ENCODE results near the gene PGAP2. TPM values are rescaled to one million over a fixed set of nuclear protein-coding genes. Genes with fewer than 3 reads are reported as not detected.

Gene PGAP2
- total and polyA plus RNA-seq, 2 of the 13 experiments (the other 11 are each of a cell fraction or from before 2014, with no cell fraction given), result 21.5 to 47.8 TPM

DNA sequence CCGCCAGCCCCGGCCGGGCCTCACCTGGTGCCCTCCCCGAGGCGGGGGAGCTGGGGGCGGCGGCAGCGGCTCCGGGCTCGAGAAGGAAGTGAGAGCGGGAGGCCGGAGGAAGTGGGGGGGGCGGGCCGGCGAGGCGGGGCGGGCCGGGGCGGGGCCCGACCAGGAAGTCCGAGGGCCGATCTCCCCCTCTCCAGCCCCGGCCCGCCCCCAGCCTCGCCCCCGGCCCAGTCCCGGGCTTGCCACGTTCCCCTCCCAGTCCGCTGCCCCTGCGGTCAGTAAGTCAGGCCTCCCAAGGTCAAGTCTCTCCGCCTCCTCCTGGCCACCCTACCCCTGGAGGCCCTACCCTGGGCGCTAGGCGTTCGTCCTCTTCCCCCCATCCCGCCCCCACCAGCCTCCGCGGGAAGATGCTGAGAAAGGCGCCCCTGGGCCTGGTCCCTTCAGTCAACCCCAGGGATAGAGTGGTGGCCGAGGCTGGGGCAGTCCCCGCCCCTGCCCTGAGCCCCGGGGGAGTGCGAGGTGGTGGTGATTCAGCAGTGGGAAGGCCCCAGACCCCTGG lies 32.6 kb downstream of the PGAP2 start, which contains the start of gene RHOG (continued):
- TF ChIP-seq SP4 (CRISPR knock-in tag; IDR thresholded peaks at IDR 0.05) (peak; percentile 36; the same call in 1 of the 2 replicates), SALL2 (CRISPR knock-in tag; IDR thresholded peaks at IDR 0.05) (no peak), GLI4 (CRISPR knock-in tag; IDR thresholded peaks at IDR 0.05; ENCODE audit: borderline replicate concordance) (no peak), ZFX (CRISPR knock-in tag; IDR thresholded peaks at IDR 0.05; ENCODE audit: low read depth) (peak; percentile 76), YY1 (IDR thresholded peaks at IDR 0.05; ENCODE audit: insufficient read depth, insufficient replicate concordance, low read depth, low read length) (peak; percentile 32), ZNF138 (CRISPR knock-in tag; IDR thresholded peaks at IDR 0.05; ENCODE audit: low read depth) (no peak), POLR2AphosphoS5 (IDR thresholded peaks at IDR 0.05; ENCODE audit: low read depth, low read length) (peak; percentile 59), ONECUT2 (CRISPR knock-in tag; IDR thresholded peaks at IDR 0.05) (no peak), PCBP1 (IDR thresholded peaks at IDR 0.05; ENCODE audit: borderline replicate concordance, low read depth, low read length) (peak; percentile 67; the same call in 1 of the 2 replicates), ZNF234 (CRISPR knock-in tag; conservative IDR thresholded peaks at IDR 0.05) (no peak), ZNF24 (IDR thresholded peaks at IDR 0.05) (no peak), SETDB1 (CRISPR knock-in tag; IDR thresholded peaks at IDR 0.05; ENCODE audit: borderline replicate concordance) (no peak), KDM5A (IDR thresholded peaks at IDR 0.05; ENCODE audit: borderline replicate concordance, low read length) (peak; percentile 25; the same call in 1 of the 2 replicates), ZNF569 (CRISPR knock-in tag; IDR thresholded peaks at IDR 0.05; ENCODE audit: borderline replicate concordance) (no peak)
- TF ChIP-seq, protein P1, sequence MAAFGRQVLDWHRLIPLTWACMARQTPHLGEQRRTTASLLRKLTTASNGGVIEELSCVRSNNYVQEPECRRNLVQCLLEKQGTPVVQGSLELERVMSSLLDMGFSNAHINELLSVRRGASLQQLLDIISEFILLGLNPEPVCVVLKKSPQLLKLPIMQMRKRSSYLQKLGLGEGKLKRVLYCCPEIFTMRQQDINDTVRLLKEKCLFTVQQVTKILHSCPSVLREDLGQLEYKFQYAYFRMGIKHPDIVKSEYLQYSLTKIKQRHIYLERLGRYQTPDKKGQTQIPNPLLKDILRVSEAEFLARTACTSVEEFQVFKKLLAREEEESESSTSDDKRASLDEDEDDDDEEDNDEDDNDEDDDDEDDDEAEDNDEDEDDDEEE (CRISPR knock-in tag; IDR thresholded peaks at IDR 0.05), result no peak
- TF ChIP-seq, protein P2, sequence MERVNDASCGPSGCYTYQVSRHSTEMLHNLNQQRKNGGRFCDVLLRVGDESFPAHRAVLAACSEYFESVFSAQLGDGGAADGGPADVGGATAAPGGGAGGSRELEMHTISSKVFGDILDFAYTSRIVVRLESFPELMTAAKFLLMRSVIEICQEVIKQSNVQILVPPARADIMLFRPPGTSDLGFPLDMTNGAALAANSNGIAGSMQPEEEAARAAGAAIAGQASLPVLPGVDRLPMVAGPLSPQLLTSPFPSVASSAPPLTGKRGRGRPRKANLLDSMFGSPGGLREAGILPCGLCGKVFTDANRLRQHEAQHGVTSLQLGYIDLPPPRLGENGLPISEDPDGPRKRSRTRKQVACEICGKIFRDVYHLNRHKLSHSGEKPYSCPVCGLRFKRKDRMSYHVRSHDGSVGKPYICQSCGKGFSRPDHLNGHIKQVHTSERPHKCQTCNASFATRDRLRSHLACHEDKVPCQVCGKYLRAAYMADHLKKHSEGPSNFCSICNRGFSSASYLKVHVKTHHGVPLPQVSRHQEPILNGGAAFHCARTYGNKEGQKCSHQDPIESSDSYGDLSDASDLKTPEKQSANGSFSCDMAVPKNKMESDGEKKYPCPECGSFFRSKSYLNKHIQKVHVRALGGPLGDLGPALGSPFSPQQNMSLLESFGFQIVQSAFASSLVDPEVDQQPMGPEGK (CRISPR knock-in tag; IDR thresholded peaks at IDR 0.05), result peak; percentile 72
- TF ChIP-seq, protein P3, sequence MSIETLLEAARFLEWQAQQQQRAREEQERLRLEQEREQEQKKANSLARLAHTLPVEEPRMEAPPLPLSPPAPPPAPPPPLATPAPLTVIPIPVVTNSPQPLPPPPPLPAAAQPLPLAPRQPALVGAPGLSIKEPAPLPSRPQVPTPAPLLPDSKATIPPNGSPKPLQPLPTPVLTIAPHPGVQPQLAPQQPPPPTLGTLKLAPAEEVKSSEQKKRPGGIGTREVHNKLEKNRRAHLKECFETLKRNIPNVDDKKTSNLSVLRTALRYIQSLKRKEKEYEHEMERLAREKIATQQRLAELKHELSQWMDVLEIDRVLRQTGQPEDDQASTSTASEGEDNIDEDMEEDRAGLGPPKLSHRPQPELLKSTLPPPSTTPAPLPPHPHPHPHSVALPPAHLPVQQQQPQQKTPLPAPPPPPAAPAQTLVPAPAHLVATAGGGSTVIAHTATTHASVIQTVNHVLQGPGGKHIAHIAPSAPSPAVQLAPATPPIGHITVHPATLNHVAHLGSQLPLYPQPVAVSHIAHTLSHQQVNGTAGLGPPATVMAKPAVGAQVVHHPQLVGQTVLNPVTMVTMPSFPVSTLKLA (IDR thresholded peaks at IDR 0.05), result no peak
- TF ChIP-seq, protein P4, sequence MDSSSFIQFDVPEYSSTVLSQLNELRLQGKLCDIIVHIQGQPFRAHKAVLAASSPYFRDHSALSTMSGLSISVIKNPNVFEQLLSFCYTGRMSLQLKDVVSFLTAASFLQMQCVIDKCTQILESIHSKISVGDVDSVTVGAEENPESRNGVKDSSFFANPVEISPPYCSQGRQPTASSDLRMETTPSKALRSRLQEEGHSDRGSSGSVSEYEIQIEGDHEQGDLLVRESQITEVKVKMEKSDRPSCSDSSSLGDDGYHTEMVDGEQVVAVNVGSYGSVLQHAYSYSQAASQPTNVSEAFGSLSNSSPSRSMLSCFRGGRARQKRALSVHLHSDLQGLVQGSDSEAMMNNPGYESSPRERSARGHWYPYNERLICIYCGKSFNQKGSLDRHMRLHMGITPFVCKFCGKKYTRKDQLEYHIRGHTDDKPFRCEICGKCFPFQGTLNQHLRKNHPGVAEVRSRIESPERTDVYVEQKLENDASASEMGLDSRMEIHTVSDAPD (CRISPR knock-in tag; IDR thresholded peaks at IDR 0.05), result no peak
- TF ChIP-seq, protein P5, sequence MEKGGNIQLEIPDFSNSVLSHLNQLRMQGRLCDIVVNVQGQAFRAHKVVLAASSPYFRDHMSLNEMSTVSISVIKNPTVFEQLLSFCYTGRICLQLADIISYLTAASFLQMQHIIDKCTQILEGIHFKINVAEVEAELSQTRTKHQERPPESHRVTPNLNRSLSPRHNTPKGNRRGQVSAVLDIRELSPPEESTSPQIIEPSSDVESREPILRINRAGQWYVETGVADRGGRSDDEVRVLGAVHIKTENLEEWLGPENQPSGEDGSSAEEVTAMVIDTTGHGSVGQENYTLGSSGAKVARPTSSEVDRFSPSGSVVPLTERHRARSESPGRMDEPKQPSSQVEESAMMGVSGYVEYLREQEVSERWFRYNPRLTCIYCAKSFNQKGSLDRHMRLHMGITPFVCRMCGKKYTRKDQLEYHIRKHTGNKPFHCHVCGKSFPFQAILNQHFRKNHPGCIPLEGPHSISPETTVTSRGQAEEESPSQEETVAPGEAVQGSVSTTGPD (CRISPR knock-in tag; IDR thresholded peaks at IDR 0.05), result no peak
- TF ChIP-seq, protein P6, sequence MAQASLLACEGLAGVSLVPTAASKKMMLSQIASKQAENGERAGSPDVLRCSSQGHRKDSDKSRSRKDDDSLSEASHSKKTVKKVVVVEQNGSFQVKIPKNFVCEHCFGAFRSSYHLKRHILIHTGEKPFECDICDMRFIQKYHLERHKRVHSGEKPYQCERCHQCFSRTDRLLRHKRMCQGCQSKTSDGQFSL (CRISPR knock-in tag; IDR thresholded peaks at IDR 0.05), result peak; percentile 73; the same call in 1 of the 2 replicates

All from HepG2 (cell line).